Measurements from ENCODE around the gene DMGDH.

Gene DMGDH

DNA sequence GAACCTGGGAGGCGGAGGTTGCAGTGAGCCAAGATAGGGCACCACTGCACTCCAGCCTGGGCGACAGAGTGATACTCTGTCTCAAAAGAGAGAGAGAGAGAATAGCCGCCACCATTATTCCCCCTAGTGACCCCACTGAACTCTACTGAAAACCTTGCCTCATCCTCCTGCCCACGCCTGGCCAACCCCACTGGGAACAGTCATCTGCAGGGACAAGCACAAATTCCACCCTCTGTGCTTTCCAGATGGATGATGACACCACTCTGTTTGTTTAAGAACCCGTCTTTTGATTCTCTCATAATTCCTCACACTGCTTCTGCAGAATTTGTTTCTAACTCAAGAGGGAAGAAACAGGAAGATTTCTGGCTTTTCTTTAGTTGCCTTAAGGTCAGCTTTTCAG is 12.3 kb upstream of the DMGDH start:
- no peak for TF ChIP-seq ZFX (IDR thresholded peaks at IDR 0.05; ENCODE audit: borderline replicate concordance)
- TF ChIP-seq, protein P1, sequence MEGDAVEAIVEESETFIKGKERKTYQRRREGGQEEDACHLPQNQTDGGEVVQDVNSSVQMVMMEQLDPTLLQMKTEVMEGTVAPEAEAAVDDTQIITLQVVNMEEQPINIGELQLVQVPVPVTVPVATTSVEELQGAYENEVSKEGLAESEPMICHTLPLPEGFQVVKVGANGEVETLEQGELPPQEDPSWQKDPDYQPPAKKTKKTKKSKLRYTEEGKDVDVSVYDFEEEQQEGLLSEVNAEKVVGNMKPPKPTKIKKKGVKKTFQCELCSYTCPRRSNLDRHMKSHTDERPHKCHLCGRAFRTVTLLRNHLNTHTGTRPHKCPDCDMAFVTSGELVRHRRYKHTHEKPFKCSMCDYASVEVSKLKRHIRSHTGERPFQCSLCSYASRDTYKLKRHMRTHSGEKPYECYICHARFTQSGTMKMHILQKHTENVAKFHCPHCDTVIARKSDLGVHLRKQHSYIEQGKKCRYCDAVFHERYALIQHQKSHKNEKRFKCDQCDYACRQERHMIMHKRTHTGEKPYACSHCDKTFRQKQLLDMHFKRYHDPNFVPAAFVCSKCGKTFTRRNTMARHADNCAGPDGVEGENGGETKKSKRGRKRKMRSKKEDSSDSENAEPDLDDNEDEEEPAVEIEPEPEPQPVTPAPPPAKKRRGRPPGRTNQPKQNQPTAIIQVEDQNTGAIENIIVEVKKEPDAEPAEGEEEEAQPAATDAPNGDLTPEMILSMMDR (IDR thresholded peaks at IDR 0.05), result no peak
- H3K27ac ChIP-seq, result no peak overlapping the region

DNA sequence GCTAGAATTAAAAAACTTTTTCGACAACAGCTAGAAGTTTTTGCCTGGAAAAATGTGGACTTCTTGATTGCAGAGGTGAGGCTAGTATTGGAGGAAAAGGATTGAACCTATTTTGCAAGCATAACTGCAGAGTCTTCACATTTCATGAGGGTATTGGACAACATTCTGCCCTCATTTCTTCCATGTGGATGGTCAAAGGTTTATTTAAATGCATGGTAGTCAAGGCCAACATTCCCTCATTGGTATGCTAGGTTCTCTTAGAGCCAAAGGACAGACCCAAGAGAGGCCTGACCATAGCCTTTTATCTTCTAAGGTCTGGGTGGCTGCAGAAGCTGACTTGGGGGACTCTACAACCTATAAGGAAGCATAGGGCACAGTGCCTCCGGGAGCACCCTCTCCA is 11.3 kb upstream of the DMGDH start:
- no peak for TF ChIP-seq ZFX (IDR thresholded peaks at IDR 0.05; ENCODE audit: borderline replicate concordance)
- TF ChIP-seq, protein P1 (IDR thresholded peaks at IDR 0.05), result no peak
- H3K27ac ChIP-seq, result no peak overlapping the region

DNA sequence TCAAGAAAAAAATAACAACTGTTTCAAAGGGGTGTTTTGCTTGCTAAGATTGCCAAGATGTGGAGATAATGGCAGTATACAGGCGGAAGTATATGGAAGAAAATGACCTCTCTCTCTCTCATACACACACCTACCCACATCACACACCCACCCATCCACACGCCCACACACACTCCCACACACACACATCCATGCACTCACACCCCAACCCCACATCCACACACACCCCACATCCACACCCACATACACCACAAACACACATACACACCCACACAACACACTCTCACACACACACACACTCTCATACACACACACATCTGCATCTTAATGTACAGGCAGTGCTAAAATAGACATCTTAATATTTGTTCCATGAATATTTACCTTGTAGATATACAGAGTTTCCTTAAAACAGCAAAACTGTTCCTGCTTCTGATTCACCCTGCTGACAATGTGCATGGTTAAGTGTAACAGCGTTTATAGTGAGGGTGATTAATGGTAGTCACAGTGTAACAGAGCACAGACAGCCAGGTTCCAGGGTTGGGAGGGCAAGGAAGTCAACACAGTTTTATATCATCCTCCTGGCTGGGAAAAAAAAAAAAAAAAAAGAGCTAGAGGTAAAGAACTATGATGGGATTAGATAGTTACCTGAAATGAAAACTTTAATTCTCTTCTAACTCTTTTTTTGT is 8.3 kb upstream of the DMGDH start:
- H3K27ac ChIP-seq, result no peak overlapping the region
- no peak for TF ChIP-seq ZFX (IDR thresholded peaks at IDR 0.05; ENCODE audit: borderline replicate concordance)
- TF ChIP-seq, protein P1 (IDR thresholded peaks at IDR 0.05), result no peak

DNA sequence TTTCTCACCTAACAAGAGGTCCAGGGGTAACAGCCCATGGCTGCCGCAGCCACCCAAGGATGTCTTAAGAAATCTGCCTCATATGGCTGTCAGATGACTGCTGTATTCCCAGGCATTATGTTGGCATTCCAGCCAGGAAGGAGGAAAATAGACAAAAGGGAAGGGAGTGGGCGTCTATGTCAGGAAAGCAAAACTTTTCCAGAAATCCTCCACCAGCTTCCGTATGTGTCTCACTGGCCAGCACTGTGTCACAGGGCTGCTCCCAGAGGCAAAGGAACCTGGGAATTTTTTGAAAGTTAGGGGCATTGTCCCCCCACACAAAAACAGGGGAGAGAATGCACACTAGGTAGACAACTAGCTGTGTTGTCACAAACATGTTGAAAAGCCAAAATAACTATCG is 7.3 kb upstream of the DMGDH start:
- H3K27ac ChIP-seq, result no peak overlapping the region
- TF ChIP-seq ZFX (IDR thresholded peaks at IDR 0.05; ENCODE audit: borderline replicate concordance), result no peak
- TF ChIP-seq, protein P1 (IDR thresholded peaks at IDR 0.05), result no peak

DNA sequence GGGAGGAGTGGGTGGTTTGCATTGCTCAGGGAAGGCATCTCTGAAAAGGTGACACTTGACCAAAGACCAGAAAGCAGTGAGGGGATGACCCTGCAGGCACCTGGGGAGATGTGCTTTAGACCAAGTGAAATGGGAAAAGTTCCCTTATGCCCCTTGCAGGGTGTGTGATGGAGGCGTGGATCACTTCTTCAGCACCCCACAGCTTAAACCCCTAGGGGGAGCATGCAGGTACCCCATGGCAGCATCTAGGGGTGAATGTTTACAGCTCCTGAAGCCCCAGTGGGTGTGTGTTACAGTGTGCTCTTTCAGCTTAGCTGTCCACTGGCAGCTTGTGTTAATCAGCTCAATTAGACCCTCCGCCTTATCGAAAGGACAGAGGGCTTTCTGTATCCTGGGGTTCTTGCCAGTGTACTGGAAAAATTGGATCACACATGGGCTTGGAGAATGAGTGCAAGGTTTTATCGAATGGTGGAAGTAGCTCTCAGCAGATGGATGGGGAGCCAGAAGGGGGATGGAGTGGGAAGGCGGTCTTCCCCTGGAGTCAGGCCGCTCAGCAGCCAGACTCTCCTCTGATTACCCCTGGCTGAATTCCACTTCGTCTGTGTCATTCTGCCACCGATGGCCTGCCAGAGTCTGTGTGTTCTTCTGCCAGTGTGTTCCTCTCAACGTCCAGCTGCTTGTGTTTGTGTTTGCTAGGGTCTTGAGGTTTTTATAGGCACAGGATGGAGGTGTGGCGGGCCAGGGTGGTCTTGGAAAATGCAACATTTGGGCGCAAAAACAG is 6.4 kb upstream of the DMGDH start:
- no peak for TF ChIP-seq ZFX (IDR thresholded peaks at IDR 0.05; ENCODE audit: borderline replicate concordance)
- H3K27ac ChIP-seq, result no peak overlapping the region

DNA sequence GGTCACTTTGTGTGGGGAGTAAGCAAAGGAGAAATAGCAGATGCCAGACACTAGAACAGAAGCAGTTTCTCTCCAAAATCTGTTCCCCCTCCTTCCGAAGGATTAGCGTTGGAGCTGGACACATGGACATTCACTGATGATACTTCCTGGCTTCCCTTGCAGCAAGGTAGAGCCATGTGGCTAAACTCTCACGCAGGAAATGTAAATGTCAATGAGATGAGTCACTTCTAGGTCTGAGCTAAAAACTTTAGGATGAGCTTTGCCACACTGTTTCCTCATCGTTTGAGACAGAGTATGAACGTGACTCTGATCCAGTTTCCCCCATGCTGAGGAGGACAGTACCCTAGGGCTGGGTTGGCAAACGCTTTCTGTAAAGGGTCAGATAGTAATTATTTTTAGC is 5.2 kb upstream of the DMGDH start:
- no peak for TF ChIP-seq ZFX (IDR thresholded peaks at IDR 0.05; ENCODE audit: borderline replicate concordance)
- TF ChIP-seq, protein P1 (IDR thresholded peaks at IDR 0.05), result no peak
- no peak overlapping the region for H3K27ac ChIP-seq

DNA sequence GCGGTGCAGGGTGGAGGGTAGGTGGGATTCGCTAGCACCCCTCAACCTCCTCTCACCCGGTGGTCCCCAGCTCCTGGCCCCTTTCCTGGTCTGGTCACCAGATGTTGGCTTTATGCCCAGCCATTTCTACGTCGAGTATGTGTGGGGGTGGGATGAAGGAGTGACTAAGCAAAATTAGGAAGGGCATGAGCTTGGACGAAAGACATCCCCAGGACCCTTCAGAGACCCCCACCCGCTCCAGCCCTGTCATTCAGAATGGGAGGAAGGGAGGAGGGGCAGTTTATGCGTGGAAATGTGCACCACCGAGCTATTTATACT is 835 bp upstream of the DMGDH start:
- no peak overlapping the region for H3K27ac ChIP-seq
- TF ChIP-seq, protein P1 (IDR thresholded peaks at IDR 0.05), result no peak
- no peak for TF ChIP-seq ZFX (IDR thresholded peaks at IDR 0.05; ENCODE audit: borderline replicate concordance)
